WERI-Rb-1 (cell line): ENCODE data around the gene IER2.
"Not testable (repeated sequence)": the region's sequence is repeated elsewhere in the genome, so short reads cannot be mapped to it uniquely, and the experiment has no call there.

Source experiments
- DNase-seq: peaks from one replicate; pipeline ENCODE4 v3.0.0-alpha.2; 2020
- H3K27ac ChIP-seq: fragments of 250-450 bp; sonication (Bioruptor Pico); 2 replicates; pipeline ENCODE4 v1.5.1; 2020; ENCODE audit warnings: mild to moderate bottlenecking, moderate library complexity
- H3K27me3 ChIP-seq: fragments of 250-450 bp; sonication (Bioruptor Pico); 2 replicates; pipeline ENCODE4 v1.5.1; 2021; ENCODE audit warnings: mild to moderate bottlenecking, low read depth, moderate library complexity; ENCODE audit not compliant: insufficient read depth, severe bottlenecking
- H3K36me3 ChIP-seq: fragments of 250-450 bp; sonication (Bioruptor Pico); 2 replicates; pipeline ENCODE4 v1.5.1; 2020; ENCODE audit warnings: mild to moderate bottlenecking, moderate library complexity
- H3K4me3 ChIP-seq: 2 replicates; pipeline ENCODE4 v1.5.1; 2011; ENCODE audit warnings: low read depth, mild to moderate bottlenecking, control low read depth, low read length
- H3K9me3 ChIP-seq: fragments of 250-450 bp; sonication (Bioruptor Pico); 2 replicates; pipeline ENCODE4 v1.5.1; 2021; ENCODE audit warnings: mild to moderate bottlenecking, moderate library complexity; ENCODE audit not compliant: severe bottlenecking
- CTCF ChIP-seq: IDR thresholded peaks from 2 replicates; pipeline ENCODE4 v1.5.1; 2011; ENCODE audit warnings: low read depth, mild to moderate bottlenecking, control low read depth, inconsistent platforms, low read length

IER2 gene

GRCh38 chr19:13172346-13173138, 22.3 kb downstream of the IER2 start:
- no peak overlapping the region for H3K27ac ChIP-seq
- H3K27me3 ChIP-seq = no peaks in the 10 kb centered on the region
- no peak for DNase-seq
- no peaks in the 10 kb centered on the region for H3K36me3 ChIP-seq
- no peak overlapping the region for H3K4me3 ChIP-seq
- TF ChIP-seq CTCF = no peak
- no peaks in the 10 kb centered on the region for H3K9me3 ChIP-seq

- no peak overlapping the region for H3K27ac ChIP-seq
- H3K9me3 ChIP-seq = no peaks in the 10 kb centered on the region
- H3K27me3 ChIP-seq = no peaks in the 10 kb centered on the region
Observed at GRCh38 chr19:13173139-13173737, 23.0 kb downstream of the IER2 start.

GRCh38 chr19:13176345-13176744, 26.1 kb downstream of the IER2 start:
- H3K27ac ChIP-seq = peak overlapping the region; percentile 34; the same call in 1 of the 2 replicates
- H3K9me3 ChIP-seq = no peaks in the 10 kb centered on the region
- no peaks in the 10 kb centered on the region for H3K36me3 ChIP-seq
- H3K27me3 ChIP-seq = no peaks in the 10 kb centered on the region
- DNase-seq = no peak
- H3K4me3 ChIP-seq = no peak overlapping the region
- no peak for TF ChIP-seq CTCF

More at GRCh38 chr19:13173139-13173737, 23.0 kb downstream of the IER2 start:
- Histone ChIP-seq H3K4me3 (no peak overlapping the region), H3K36me3 (no peaks in the 10 kb centered on the region)
- no peak for DNase-seq
- no peak for TF ChIP-seq CTCF

- DNase-seq, H3K27me3 ChIP-seq, H3K36me3 ChIP-seq, H3K9me3 ChIP-seq, H3K27ac ChIP-seq, H3K4me3 ChIP-seq: not testable (repeated sequence)
Observed at GRCh38 chr19:13177584-13177983, 27.4 kb downstream of the IER2 start.

GRCh38 chr19:13178291-13178690, 28.1 kb downstream of the IER2 start:
- DNase-seq, H3K27ac ChIP-seq, H3K27me3 ChIP-seq, H3K9me3 ChIP-seq, H3K4me3 ChIP-seq, H3K36me3 ChIP-seq: not testable (repeated sequence)

GRCh38 chr19:13181747-13182388, 31.7 kb downstream of the IER2 start:
- Histone ChIP-seq H3K27ac (no peak overlapping the region), H3K27me3 (no peaks in the 10 kb centered on the region), H3K36me3 (no peaks in the 10 kb centered on the region), H3K9me3 (no peaks in the 10 kb centered on the region), H3K4me3 (no peak overlapping the region)
- TF ChIP-seq CTCF = no peak
- DNase-seq = no peak

- H3K27me3 ChIP-seq, H3K36me3 ChIP-seq, DNase-seq, H3K9me3 ChIP-seq, H3K27ac ChIP-seq, H3K4me3 ChIP-seq: not testable (repeated sequence)
Observed at GRCh38 chr19:13184926-13185325, 34.7 kb downstream of the IER2 start.

- not testable (repeated sequence) for H3K27ac ChIP-seq, H3K9me3 ChIP-seq, DNase-seq, H3K36me3 ChIP-seq, H3K4me3 ChIP-seq, H3K27me3 ChIP-seq
Observed at GRCh38 chr19:13185763-13186657, 35.8 kb downstream of the IER2 start.

GRCh38 chr19:13186688-13187087, 36.5 kb downstream of the IER2 start:
- H3K27ac ChIP-seq = not testable (repeated sequence)

More at GRCh38 chr19:13186688-13187087, 36.5 kb downstream of the IER2 start:
- not testable (repeated sequence) for H3K9me3 ChIP-seq, H3K4me3 ChIP-seq, H3K27me3 ChIP-seq, DNase-seq, H3K36me3 ChIP-seq
